GM18511 (cell line): ENCODE results near the gene LIMS3.
"Not testable (repeated sequence)": the region's sequence is repeated elsewhere in the genome, so short reads cannot be mapped to it uniquely, and the experiment has no call there.

Experiments
- ATAC-seq: cut with Tn5 transposase; IDR thresholded peaks from one replicate; pipeline ENCODE4 v1.9.1; 2021; ENCODE audit warnings: mild to moderate bottlenecking, moderate library complexity; ENCODE audit not compliant: unreplicated experiment

LIMS3 gene

GRCh38 chr2:109898462-109899336 lies at the start of gene LIMS3:
LIMS3 (plus strand) TSS chr2:109898688; CDS start chr2:109898729, 41 bp downstream.
- not testable (repeated sequence) for ATAC-seq

GRCh38 chr2:109871129-109871751 lies 27.2 kb upstream of the LIMS3 start:
- peak; percentile 78 for ATAC-seq

- ATAC-seq, result not testable (repeated sequence)
Observed at GRCh38 chr2:109876625-109877024, 21.9 kb upstream of the LIMS3 start.

GRCh38 chr2:109882112-109882511 lies 16.4 kb upstream of the LIMS3 start:
- ATAC-seq, result not testable (repeated sequence)

GRCh38 chr2:109888414-109888813 lies 10.1 kb upstream of the LIMS3 start:
- ATAC-seq, result not testable (repeated sequence)

GRCh38 chr2:109889909-109890308 lies 8.6 kb upstream of the LIMS3 start:
- not testable (repeated sequence) for ATAC-seq

- ATAC-seq, result not testable (repeated sequence)
Observed at GRCh38 chr2:109891024-109891423, 7.5 kb upstream of the LIMS3 start.

GRCh38 chr2:109893736-109894135 lies 4.8 kb upstream of the LIMS3 start:
- ATAC-seq, result not testable (repeated sequence)

GRCh38 chr2:109894141-109894540 lies 4.3 kb upstream of the LIMS3 start:
- ATAC-seq, result not testable (repeated sequence)

- not testable (repeated sequence) for ATAC-seq
Observed at GRCh38 chr2:109895090-109895869, 3.2 kb upstream of the LIMS3 start.

- ATAC-seq, result peak; percentile 97
Observed at GRCh38 chr2:109896212-109896611, 2.3 kb upstream of the LIMS3 start.

GRCh38 chr2:109897769-109898461 lies 573 bp upstream of the LIMS3 start:
- not testable (repeated sequence) for ATAC-seq

- ATAC-seq, result peak; percentile 93
Observed at GRCh38 chr2:109905796-109906195, 7.3 kb downstream of the LIMS3 start.

- ATAC-seq, result not testable (repeated sequence)
Observed at GRCh38 chr2:109908626-109909025, 10.1 kb downstream of the LIMS3 start.

GRCh38 chr2:109910789-109911188 lies 12.3 kb downstream of the LIMS3 start:
- ATAC-seq, result not testable (repeated sequence)

- not testable (repeated sequence) for ATAC-seq
Observed at GRCh38 chr2:109913911-109914310, 15.4 kb downstream of the LIMS3 start.

- ATAC-seq, result not testable (repeated sequence)
Observed at GRCh38 chr2:109914552-109914951, 16.1 kb downstream of the LIMS3 start.

GRCh38 chr2:109915830-109916229 lies 17.3 kb downstream of the LIMS3 start:
- not testable (repeated sequence) for ATAC-seq

GRCh38 chr2:109920162-109920561 lies 21.7 kb downstream of the LIMS3 start:
- ATAC-seq, result not testable (repeated sequence)
